Body of pancreas (tissue), 4 donors: Measurements from ENCODE around the gene TFDP3.

Experiments
- POLR2A ChIP-seq, 3 donors: fragments of 450-650 bp; IDR thresholded peaks; one replicate each; pipeline ENCODE4 v1.6.1; 2016; ENCODE audit warnings: antibody characterized with exemption in 3 of 3, mild to moderate bottlenecking in 2 of 3
- TF ChIP-seq, protein P1 (sequence below), 7 experiments: fragments of 450-650 bp in 4 of 7; fragments of 200-600 bp in 3 of 7; sonication (generic) in 3 of 7; IDR thresholded peaks; one replicate each; pipeline ENCODE4 v1.5.1; 2016 to 2019; ENCODE audit warnings: antibody characterized with exemption in 7 of 7

GRCh38 chrX:133232331-133232730 is 14.2 kb upstream of the TFDP3 start:
- no peak for TF ChIP-seq POLR2A (IDR thresholded peaks at IDR 0.05)
- TF ChIP-seq, protein P1, sequence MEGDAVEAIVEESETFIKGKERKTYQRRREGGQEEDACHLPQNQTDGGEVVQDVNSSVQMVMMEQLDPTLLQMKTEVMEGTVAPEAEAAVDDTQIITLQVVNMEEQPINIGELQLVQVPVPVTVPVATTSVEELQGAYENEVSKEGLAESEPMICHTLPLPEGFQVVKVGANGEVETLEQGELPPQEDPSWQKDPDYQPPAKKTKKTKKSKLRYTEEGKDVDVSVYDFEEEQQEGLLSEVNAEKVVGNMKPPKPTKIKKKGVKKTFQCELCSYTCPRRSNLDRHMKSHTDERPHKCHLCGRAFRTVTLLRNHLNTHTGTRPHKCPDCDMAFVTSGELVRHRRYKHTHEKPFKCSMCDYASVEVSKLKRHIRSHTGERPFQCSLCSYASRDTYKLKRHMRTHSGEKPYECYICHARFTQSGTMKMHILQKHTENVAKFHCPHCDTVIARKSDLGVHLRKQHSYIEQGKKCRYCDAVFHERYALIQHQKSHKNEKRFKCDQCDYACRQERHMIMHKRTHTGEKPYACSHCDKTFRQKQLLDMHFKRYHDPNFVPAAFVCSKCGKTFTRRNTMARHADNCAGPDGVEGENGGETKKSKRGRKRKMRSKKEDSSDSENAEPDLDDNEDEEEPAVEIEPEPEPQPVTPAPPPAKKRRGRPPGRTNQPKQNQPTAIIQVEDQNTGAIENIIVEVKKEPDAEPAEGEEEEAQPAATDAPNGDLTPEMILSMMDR (IDR thresholded peaks at IDR 0.05), result no peak
